ENCODE data around the gene PTBP2. TPM values are rescaled to one million over a fixed set of nuclear protein-coding genes. Genes with fewer than 3 reads are reported as not detected.
"Not testable (repeated sequence)": the region's sequence is repeated elsewhere in the genome, so short reads cannot be mapped to it uniquely, and the experiment has no call there.

Gene PTBP2
- total RNA-seq, 2 donors from 2014 or later: 5.9 to 15.3 TPM

- ATAC-seq (no peak), DNase-seq (no peak)
- H3K27ac ChIP-seq: no peak overlapping the region
- no peaks in the 10 kb centered on the region for H3K27me3 ChIP-seq
- TF ChIP-seq, protein P1, sequence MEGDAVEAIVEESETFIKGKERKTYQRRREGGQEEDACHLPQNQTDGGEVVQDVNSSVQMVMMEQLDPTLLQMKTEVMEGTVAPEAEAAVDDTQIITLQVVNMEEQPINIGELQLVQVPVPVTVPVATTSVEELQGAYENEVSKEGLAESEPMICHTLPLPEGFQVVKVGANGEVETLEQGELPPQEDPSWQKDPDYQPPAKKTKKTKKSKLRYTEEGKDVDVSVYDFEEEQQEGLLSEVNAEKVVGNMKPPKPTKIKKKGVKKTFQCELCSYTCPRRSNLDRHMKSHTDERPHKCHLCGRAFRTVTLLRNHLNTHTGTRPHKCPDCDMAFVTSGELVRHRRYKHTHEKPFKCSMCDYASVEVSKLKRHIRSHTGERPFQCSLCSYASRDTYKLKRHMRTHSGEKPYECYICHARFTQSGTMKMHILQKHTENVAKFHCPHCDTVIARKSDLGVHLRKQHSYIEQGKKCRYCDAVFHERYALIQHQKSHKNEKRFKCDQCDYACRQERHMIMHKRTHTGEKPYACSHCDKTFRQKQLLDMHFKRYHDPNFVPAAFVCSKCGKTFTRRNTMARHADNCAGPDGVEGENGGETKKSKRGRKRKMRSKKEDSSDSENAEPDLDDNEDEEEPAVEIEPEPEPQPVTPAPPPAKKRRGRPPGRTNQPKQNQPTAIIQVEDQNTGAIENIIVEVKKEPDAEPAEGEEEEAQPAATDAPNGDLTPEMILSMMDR (IDR thresholded peaks at IDR 0.05): no peak
- no peak for TF ChIP-seq POLR2A (IDR thresholded peaks at IDR 0.05)
- WGBS, 2 donors: 94 to 97% methylated on average over 2 of the region's 2 CpGs
- no peaks in the 10 kb centered on the region for H3K4me1 ChIP-seq
- H3K9me3 ChIP-seq: no peaks in the 10 kb centered on the region
- intact Hi-C loops (cut with DNase I): no loop called here
- no peak overlapping the region for H3K4me3 ChIP-seq
- peaks cover 0 to 6% of the 10 kb centered on the region in 2 donors for H3K36me3 ChIP-seq (replicated peaks in 1 of 2; ENCODE audit: insufficient read depth in 1 of 2, low read depth in 2 of 2)
Observed at GRCh38 chr1:96790599-96790998, 69.0 kb downstream of the PTBP2 start.

GRCh38 chr1:96792220-96792619, 70.6 kb downstream of the PTBP2 start:
- 92 to 96% methylated on average over 4 of the region's 4 CpGs for WGBS, 2 donors
- no peaks in the 10 kb centered on the region for H3K4me1 ChIP-seq
- H3K9me3 ChIP-seq: no peaks in the 10 kb centered on the region
- no peak overlapping the region for H3K4me3 ChIP-seq
- TF ChIP-seq, protein P1 (IDR thresholded peaks at IDR 0.05): no peak
- no peak for TF ChIP-seq POLR2A (IDR thresholded peaks at IDR 0.05)
- peaks cover 0 to 2% of the 10 kb centered on the region in 2 donors for H3K36me3 ChIP-seq (replicated peaks in 1 of 2; ENCODE audit: insufficient read depth in 1 of 2, low read depth in 2 of 2)
- DNase-seq (no peak), ATAC-seq (no peak)
- no peak overlapping the region for H3K27ac ChIP-seq
- intact Hi-C loops (cut with DNase I): no loop called here
- no peaks in the 10 kb centered on the region for H3K27me3 ChIP-seq

DNA sequence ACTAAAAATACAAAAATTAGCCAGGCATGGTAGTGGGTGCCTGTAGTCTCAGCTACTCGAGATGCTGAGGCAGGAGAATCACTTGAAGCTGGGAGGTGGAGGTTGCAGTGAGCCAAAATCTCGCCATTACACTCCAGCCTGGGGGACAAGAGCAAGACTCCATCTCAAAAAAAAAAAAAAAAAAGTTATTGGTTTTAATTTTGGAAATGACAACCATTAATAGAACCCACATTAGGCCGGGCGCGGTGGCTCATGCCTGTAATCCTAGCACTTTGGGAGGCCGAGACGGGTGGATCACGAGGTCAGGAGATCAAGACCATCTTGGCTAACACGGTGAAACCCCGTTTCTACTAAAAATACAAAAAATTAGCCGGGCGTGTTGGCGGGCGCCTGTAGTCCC, 80.1 kb downstream of the PTBP2 start:
- ATAC-seq; H3K4me3 ChIP-seq; DNase-seq; H3K27me3 ChIP-seq; H3K9me3 ChIP-seq; H3K4me1 ChIP-seq; H3K27ac ChIP-seq; intact Hi-C loops (cut with DNase I); H3K36me3 ChIP-seq (replicated peaks in 1 of 2; ENCODE audit: insufficient read depth in 1 of 2, low read depth in 2 of 2): not testable (repeated sequence)
- 91 to 94% methylated on average over 14 of the region's 14 CpGs for WGBS, 2 donors

- 84 to 86% methylated on average over 5 of the region's 5 CpGs for WGBS, 2 donors
- intact Hi-C loops (cut with DNase I): no loop called here
- no peak for ATAC-seq
- no peak for DNase-seq
- H3K9me3 ChIP-seq: no peaks in the 10 kb centered on the region
- no peak overlapping the region for H3K27ac ChIP-seq
- no peaks in the 10 kb centered on the region for H3K4me1 ChIP-seq
- H3K27me3 ChIP-seq: no peaks in the 10 kb centered on the region
- no peaks in the 10 kb centered on the region for H3K36me3 ChIP-seq (replicated peaks in 1 of 2; ENCODE audit: insufficient read depth in 1 of 2, low read depth in 2 of 2)
- H3K4me3 ChIP-seq: no peak overlapping the region
- TF ChIP-seq POLR2A (IDR thresholded peaks at IDR 0.05): no peak
- TF ChIP-seq, protein P1 (IDR thresholded peaks at IDR 0.05): no peak
Observed at GRCh38 chr1:96804648-96805047, 83.1 kb downstream of the PTBP2 start.

DNA sequence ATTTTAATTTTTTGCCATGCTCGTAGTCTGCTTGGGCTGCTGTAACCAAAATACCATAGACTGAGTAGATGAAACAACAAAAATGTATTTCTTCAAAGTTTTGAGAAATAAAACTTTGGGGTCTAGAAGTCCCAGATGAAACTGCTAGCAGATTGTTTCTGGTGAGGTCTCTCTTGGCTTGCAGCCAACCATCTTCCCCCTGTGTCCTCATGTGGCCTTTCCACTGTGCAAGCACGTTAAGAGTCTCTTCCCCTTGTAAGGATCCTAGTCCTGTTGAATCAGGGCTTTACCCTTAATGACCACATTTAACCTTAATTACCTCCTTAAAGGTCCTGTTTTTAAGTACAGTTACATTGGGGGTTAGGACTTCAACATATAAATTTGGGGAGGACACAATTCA, 86.6 kb downstream of the PTBP2 start:
- Histone ChIP-seq H3K4me1 (no peaks in the 10 kb centered on the region), H3K27me3 (no peaks in the 10 kb centered on the region), H3K9me3 (no peaks in the 10 kb centered on the region), H3K4me3 (no peak overlapping the region), H3K27ac (no peak overlapping the region), H3K36me3 (replicated peaks in 1 of 2; ENCODE audit: insufficient read depth in 1 of 2, low read depth in 2 of 2) (peaks cover 0 to 1% of the 10 kb centered on the region in 2 donors)
- intact Hi-C loops (cut with DNase I): no loop called here
- ATAC-seq (no peak), DNase-seq (no peak)
- WGBS, 2 donors: 73 to 85% methylated on average over 2 of the region's 2 CpGs
- TF ChIP-seq POLR2A (IDR thresholded peaks at IDR 0.05): no peak
- TF ChIP-seq, protein P1 (IDR thresholded peaks at IDR 0.05): no peak

Data from body of pancreas (tissue), 4 donors.